Tibial artery (tissue), 4 donors: ENCODE measurements around the gene MPHOSPH8.
"Not testable (repeated sequence)": the region's sequence is repeated elsewhere in the genome, so short reads cannot be mapped to it uniquely, and the experiment has no call there.

Source experiments
- DNase-seq, 2 donors: peaks; one replicate each; pipeline ENCODE4 v3.0.0-alpha.2; 2019
- H3K27ac ChIP-seq, 2 donors: fragments of 200-600 bp; sonication (generic) in 1 of 2; 1 replicate in 1 of 2; 2 replicates in 1 of 2; pipeline ENCODE4 v1.5.1; 2018 to 2019; ENCODE audit warnings: mild to moderate bottlenecking in 1 of 2
- H3K27me3 ChIP-seq, 2 donors: fragments of 200-600 bp; sonication (generic) in 1 of 2; one replicate each; pipeline versions ENCODE4 v1.5.1 to v1.6.0; 2016 to 2019
- H3K36me3 ChIP-seq, 3 donors: fragments of 200-600 bp; sonication (generic) in 2 of 3; one replicate each; pipeline ENCODE4 v1.5.1; 2016 to 2019; ENCODE audit warnings: mild to moderate bottlenecking in 2 of 3
- H3K4me1 ChIP-seq, 4 donors: fragments of 200-600 bp; sonication (generic) in 2 of 4; 1 replicate in 3 of 4; 2 replicates in 1 of 4; pipeline ENCODE4 v1.5.1; 2016 to 2019
- H3K4me3 ChIP-seq, 2 donors: fragments of 200-600 bp; sonication (generic) in 1 of 2; 1 replicate in 1 of 2; 2 replicates in 1 of 2; pipeline ENCODE4 v1.5.1; 2018 to 2019; ENCODE audit warnings: mild to moderate bottlenecking in 2 of 2
- H3K9me3 ChIP-seq, 3 donors: fragments of 200-600 bp; sonication (generic) in 1 of 3; one replicate each; pipeline ENCODE4 v1.5.1; 2016 to 2019
- intact Hi-C: fragments of 100-400 bp; cut with DNase I; formaldehyde crosslinking; loops from one replicate; pipeline ENCODE4 v1.15.0; 2023; ENCODE audit warnings: low total_unique reads
- TF ChIP-seq, protein P1 (sequence below), 2 experiments: fragments of 200-600 bp in 1 of 2; fragments of 450-650 bp in 1 of 2; IDR thresholded peaks; one replicate each; pipeline ENCODE4 v1.5.1; 2017 to 2019; ENCODE audit warnings: antibody characterized with exemption in 2 of 2, mild to moderate bottlenecking in 1 of 2, moderate library complexity in 1 of 2

MPHOSPH8 gene

DNA sequence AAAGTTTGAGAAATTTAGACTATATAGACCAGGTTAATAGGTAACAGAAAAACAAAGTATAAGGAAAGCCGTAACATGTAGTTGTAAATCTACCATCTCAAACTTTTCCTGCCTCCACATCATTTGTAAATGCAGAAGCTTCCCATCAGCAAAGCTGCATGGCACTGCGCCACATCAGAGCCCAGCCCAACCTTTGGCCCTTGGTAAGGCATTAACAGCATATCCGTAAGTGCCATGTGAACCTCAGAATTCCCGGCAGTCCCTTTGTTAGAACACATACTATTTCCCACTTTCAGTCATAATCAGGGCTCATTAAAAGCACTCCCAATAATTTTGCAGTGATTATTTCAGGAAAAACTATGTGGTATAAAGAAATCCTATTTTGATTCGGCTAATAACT lies 51.6 kb downstream of the MPHOSPH8 start:
- no peak overlapping the region for H3K27ac ChIP-seq
- intact Hi-C loops, result no loop called here

DNA sequence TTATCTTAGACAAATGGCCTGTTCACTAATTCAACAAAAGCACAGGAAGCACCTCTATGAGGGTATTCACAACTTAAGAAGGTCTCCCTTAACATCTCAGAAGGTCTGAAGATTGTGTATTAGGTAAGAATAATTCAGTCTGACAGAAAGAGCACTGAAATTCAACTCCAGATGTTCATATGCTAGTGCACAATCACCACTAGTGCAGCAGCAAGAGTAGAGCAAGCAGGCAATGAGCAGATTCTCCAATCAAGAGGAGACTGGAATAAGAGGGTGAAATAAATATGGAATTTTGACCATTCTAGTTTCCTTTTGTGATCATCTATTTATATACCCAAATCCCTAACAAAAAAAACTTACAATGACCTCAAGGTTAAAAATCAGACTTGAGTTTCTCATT lies 52.0 kb downstream of the MPHOSPH8 start:
- no peak for DNase-seq
- Histone ChIP-seq H3K27ac (no peak overlapping the region), H3K9me3 (no peaks in the 10 kb centered on the region), H3K4me3 (no peak overlapping the region), H3K27me3 (no peaks in the 10 kb centered on the region), H3K4me1 (peaks cover 0 to 2% (median 0%) of the 10 kb centered on the region in 4 donors), H3K36me3 (no peaks in the 10 kb centered on the region)
- intact Hi-C loops, result no loop called here
- TF ChIP-seq, protein P1, sequence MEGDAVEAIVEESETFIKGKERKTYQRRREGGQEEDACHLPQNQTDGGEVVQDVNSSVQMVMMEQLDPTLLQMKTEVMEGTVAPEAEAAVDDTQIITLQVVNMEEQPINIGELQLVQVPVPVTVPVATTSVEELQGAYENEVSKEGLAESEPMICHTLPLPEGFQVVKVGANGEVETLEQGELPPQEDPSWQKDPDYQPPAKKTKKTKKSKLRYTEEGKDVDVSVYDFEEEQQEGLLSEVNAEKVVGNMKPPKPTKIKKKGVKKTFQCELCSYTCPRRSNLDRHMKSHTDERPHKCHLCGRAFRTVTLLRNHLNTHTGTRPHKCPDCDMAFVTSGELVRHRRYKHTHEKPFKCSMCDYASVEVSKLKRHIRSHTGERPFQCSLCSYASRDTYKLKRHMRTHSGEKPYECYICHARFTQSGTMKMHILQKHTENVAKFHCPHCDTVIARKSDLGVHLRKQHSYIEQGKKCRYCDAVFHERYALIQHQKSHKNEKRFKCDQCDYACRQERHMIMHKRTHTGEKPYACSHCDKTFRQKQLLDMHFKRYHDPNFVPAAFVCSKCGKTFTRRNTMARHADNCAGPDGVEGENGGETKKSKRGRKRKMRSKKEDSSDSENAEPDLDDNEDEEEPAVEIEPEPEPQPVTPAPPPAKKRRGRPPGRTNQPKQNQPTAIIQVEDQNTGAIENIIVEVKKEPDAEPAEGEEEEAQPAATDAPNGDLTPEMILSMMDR (IDR thresholded peaks at IDR 0.05), result no peak

More for the DNA sequence above, 51.6 kb downstream of the MPHOSPH8 start:
- TF ChIP-seq, protein P1 (IDR thresholded peaks at IDR 0.05), result no peak
- Histone ChIP-seq H3K9me3 (no peaks in the 10 kb centered on the region), H3K36me3 (no peaks in the 10 kb centered on the region), H3K4me1 (peaks cover 0 to 2% (median 0%) of the 10 kb centered on the region in 4 donors), H3K4me3 (no peak overlapping the region), H3K27me3 (no peaks in the 10 kb centered on the region)
- DNase-seq, result no peak

DNA sequence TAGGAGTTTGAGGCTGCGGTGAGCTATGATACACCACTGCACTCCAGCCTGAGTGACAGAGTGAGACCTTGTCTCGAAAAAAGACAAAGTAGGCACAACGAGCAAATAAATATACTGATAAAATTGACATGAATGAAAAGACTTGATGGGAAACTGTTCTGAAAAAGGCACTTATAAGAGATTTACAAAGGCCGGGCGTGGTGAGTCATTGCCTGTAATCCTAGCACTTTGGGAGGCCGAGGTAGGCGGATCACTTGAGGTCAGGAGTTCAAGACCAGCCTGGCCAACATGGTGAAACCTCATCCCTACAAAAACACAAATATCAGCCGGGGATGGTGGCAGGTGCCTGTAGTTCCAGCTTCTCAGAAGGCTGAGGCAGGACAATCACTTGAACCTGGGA lies 58.0 kb downstream of the MPHOSPH8 start:
- H3K9me3 ChIP-seq, H3K4me1 ChIP-seq, H3K27me3 ChIP-seq, DNase-seq, H3K27ac ChIP-seq, H3K36me3 ChIP-seq, H3K4me3 ChIP-seq, intact Hi-C loops: not testable (repeated sequence)

DNA sequence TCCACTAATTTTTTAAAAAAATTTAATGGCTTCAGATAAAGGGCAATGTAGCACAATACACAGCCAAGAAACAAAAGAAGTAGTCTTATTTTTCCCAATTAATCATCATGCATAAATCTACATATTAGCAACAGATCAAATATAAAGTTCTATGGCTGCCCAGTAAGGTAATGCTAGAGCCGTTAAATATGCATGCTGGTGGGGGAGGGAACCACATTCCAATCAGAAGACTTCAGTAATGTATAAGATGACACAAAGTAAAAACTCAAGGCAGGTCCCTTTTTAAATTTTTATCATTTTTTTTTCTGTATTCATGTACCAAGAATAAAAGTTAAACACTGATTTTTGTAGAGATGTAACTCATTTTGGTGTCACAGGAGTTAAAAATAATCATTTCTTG lies 62.0 kb downstream of the MPHOSPH8 start:
- TF ChIP-seq, protein P1 (IDR thresholded peaks at IDR 0.05), result no peak
- Histone ChIP-seq H3K27me3 (no peaks in the 10 kb centered on the region), H3K4me1 (no peaks in the 10 kb centered on the region), H3K4me3 (no peak overlapping the region), H3K36me3 (peaks cover 0 to 9% (median 0%) of the 10 kb centered on the region in 3 donors), H3K9me3 (no peaks in the 10 kb centered on the region), H3K27ac (no peak overlapping the region)
- DNase-seq, result no peak
- intact Hi-C loops, result no loop called here

DNA sequence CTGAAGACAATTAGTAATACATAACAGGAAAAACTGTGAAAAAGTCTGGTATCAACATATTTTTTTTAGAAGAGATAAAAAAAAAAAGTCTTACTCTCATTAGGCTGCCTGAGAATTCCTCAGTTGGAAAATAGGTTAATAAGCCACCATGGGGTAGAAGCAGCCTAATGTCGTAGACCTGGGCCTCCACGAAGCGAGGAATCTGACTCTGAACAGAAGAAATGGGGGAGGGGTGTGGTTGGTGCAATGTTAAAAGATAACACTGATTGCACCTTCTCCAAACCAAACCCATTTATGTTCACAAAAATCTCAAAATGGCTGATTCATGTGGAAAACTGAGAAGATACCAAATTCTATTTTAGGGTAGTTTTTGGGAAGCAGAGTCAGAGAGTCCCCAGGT lies 62.4 kb downstream of the MPHOSPH8 start:
- H3K9me3 ChIP-seq, result no peaks in the 10 kb centered on the region
- DNase-seq, result no peak
- no peak overlapping the region for H3K4me3 ChIP-seq
- intact Hi-C loops, result no loop called here
- H3K27me3 ChIP-seq, result no peaks in the 10 kb centered on the region
- peaks cover 0 to 9% (median 0%) of the 10 kb centered on the region in 3 donors for H3K36me3 ChIP-seq
- no peak overlapping the region for H3K27ac ChIP-seq
- H3K4me1 ChIP-seq, result no peaks in the 10 kb centered on the region
- TF ChIP-seq, protein P1 (IDR thresholded peaks at IDR 0.05), result no peak

DNA sequence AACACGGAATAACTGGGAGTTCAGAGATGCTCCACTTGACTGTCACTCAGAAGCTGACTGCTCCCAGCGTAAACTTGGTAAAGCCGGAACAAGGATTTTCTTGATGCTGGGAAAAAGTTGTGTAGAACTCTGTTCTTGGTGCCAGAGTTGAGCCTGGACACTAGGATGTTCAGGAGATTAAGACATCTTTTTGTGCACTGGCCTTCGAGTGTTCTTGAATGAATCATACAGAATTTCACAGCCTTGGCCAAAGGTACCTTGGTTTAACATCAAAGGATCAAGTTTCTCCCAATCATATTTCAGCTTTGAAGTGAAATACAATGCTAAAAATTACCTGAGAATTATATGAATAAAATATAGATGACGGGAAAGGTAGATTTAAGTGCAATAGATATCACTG lies 67.5 kb downstream of the MPHOSPH8 start:
- DNase-seq, H3K27me3 ChIP-seq, H3K4me1 ChIP-seq, H3K4me3 ChIP-seq, intact Hi-C loops, H3K27ac ChIP-seq, H3K9me3 ChIP-seq, H3K36me3 ChIP-seq: not testable (repeated sequence)

DNA sequence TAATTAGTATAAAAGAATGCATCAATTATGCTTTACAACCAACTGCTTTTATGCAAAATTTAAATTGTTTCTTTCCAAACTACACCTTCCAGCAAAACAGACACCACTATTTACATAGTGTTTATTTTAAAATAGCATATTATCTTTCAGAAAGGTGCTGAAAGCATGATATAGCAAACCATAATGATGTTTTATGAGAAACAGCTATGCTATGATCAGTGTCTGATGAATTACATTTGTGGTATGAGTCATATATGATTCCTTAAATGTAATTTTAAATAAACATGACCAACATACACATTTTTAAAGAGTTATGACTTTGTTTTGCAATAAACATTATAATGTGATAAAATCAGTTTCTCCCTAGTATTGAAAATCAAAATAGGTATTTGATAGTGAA lies 68.2 kb downstream of the MPHOSPH8 start:
- H3K27me3 ChIP-seq, H3K36me3 ChIP-seq, H3K9me3 ChIP-seq, H3K4me1 ChIP-seq, DNase-seq, intact Hi-C loops, H3K27ac ChIP-seq, H3K4me3 ChIP-seq: not testable (repeated sequence)

DNA sequence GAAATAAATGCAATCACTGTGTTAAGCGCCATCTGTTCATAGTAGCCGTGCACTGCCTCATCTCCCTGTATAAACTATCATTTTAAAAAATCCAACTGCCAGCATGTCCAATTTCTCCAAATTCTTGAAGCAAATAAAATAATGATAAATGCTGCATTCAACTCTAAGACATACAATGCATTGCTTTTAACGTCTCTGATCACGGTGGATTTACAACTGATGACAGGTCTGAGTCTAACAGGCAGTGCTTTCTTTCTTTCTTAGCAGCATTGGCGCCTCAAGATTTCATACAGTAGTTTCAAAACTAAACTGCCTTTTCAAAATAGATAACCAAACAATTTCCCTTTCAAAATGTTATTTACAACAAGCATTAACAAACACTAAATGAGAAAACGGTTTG lies 70.8 kb downstream of the MPHOSPH8 start:
- intact Hi-C loops, H3K36me3 ChIP-seq, H3K27ac ChIP-seq, H3K4me3 ChIP-seq, H3K27me3 ChIP-seq, DNase-seq, H3K4me1 ChIP-seq, H3K9me3 ChIP-seq: not testable (repeated sequence)

DNA sequence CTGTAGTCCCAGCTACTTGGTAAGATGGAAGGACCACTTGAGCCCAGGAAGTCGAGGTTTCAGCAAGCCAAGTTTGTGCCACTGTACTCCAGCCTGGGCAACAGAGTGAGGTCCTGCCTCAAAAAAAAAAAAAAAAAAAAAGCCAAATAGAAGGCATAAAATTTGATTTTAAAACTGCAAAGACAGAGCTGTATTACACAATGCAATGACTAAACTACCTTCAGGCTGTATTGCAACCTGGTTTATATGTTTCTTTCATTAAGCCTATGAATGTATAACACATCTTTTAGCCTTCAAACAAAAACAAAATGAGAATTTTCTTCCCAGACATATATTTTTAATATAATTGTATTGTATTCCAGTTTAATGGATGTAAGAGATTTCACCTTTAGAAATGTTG lies 75.6 kb downstream of the MPHOSPH8 start:
- intact Hi-C loops, H3K27ac ChIP-seq, H3K4me1 ChIP-seq, H3K4me3 ChIP-seq, DNase-seq, H3K27me3 ChIP-seq, H3K36me3 ChIP-seq, H3K9me3 ChIP-seq: not testable (repeated sequence)

DNA sequence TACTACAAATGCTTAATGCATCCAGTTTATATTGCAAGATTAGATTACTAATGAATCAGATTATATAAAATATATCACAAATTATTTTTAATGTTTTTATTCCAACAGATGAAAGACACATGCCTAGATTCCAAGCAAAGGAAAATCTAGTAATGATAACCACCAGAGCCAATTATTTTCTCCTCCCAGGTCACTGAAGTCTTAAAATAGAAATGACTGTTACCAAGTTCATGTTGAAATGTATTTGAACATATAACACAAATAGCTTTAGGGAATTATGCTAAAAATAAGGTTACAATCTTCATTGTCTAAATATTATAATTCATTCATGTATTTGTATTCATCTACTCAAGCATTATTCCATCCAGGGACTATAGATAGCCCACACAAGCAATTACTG lies 76.3 kb downstream of the MPHOSPH8 start:
- H3K36me3 ChIP-seq, H3K27ac ChIP-seq, H3K4me3 ChIP-seq, intact Hi-C loops, H3K9me3 ChIP-seq, H3K27me3 ChIP-seq, DNase-seq, H3K4me1 ChIP-seq: not testable (repeated sequence)
